Sigmoid colon (tissue), 7 donors: ENCODE results near the gene STYXL2. TPM values are rescaled to one million over a fixed set of nuclear protein-coding genes. Genes with fewer than 3 reads are reported as not detected.

Experiments used
- DNase-seq: peaks from one replicate; pipeline ENCODE4 v3.0.0-alpha.2; 2019
- H3K27ac ChIP-seq, 4 donors: fragments of 200-600 bp; sonication (generic); one replicate each; pipeline ENCODE4 v1.5.1; 2016 to 2019; ENCODE audit warnings: mild to moderate bottlenecking in 1 of 4
- H3K27me3 ChIP-seq, 3 donors: fragments of 200-600 bp; sonication (generic); one replicate each; pipeline ENCODE4 v1.5.1; 2019; ENCODE audit warnings: mild to moderate bottlenecking in 1 of 3
- H3K36me3 ChIP-seq, 4 donors: fragments of 200-600 bp; sonication (generic); one replicate each; pipeline ENCODE4 v1.5.1; 2016 to 2019
- H3K4me1 ChIP-seq, 4 donors: fragments of 200-600 bp; sonication (generic); one replicate each; pipeline ENCODE4 v1.5.1; 2017 to 2019
- H3K4me3 ChIP-seq, 4 donors: fragments of 200-600 bp; sonication (generic); one replicate each; pipeline ENCODE4 v1.5.1; 2017 to 2019; ENCODE audit warnings: mild to moderate bottlenecking in 2 of 4, moderate library complexity in 1 of 4
- H3K9me3 ChIP-seq, 4 donors: fragments of 200-600 bp in 3 of 4; sonication (generic) in 3 of 4; one replicate each; pipeline versions ENCODE4 v1.5.1 to v1.6.1; 2013 to 2019
- EP300 ChIP-seq, 4 donors: sonication (generic); formaldehyde crosslinking; IDR thresholded peaks; one replicate each; pipeline ENCODE4 v1.6.1; 2017; ENCODE audit warnings: antibody characterized with exemption in 4 of 4
- POLR2A ChIP-seq, 2 donors: fragments of 450-650 bp; IDR thresholded peaks; one replicate each; pipeline ENCODE4 v1.6.1; 2016; ENCODE audit warnings: antibody characterized with exemption in 2 of 2, mild to moderate bottlenecking in 2 of 2, moderate library complexity in 2 of 2
- POLR2AphosphoS5 ChIP-seq, 4 donors: sonication (generic); formaldehyde crosslinking; IDR thresholded peaks; one replicate each; pipeline ENCODE4 v1.6.1; 2017; ENCODE audit warnings: antibody characterized with exemption in 4 of 4
- WGBS, 2 donors: extraction: QIAGEN DNeasy Blood & Tissue Kit; methylation state at CpG; one replicate each; pipeline ENCODE4 v1.1.7; 2013; 5-methylcytosine and 5-hydroxymethylcytosine counted together
- intact Hi-C: fragments of 100-400 bp; cut with DNase I; formaldehyde crosslinking; loops from one replicate; pipeline ENCODE4 v1.15.1; 2023
- polyA plus RNA-seq, 3 donors: library from polyadenylated mRNA; stranded (reverse); fragments of 200-250 nt; gene quantifications; one replicate each; pipeline ENCODE4 v1.2.3, GENCODE V29; 2013
- total RNA-seq, 4 donors: library from RNA; depleted of rRNA; stranded (reverse); fragments of >200 nt; gene quantifications; one replicate each; pipeline ENCODE4 v1.1.0, GENCODE V29; 2016
- TF ChIP-seq, protein P1 (sequence below), 4 experiments: fragments of 450-650 bp in 3 of 4; fragments of 200-600 bp in 1 of 4; IDR thresholded peaks; one replicate each; pipeline ENCODE4 v1.5.1; 2016 to 2019; ENCODE audit warnings: antibody characterized with exemption in 4 of 4, mild to moderate bottlenecking in 3 of 4, moderate library complexity in 2 of 4
- donor health status: healthy with polysubstance abuse.
- donor health status: Bipolar disorder and iron deficiency.
- donor health status: healthy.

The STYXL2 gene
- total and polyA plus RNA-seq, 7 donors, result 0.01 to 0.23 (median 0.16) TPM; not detected in 4

DNA sequence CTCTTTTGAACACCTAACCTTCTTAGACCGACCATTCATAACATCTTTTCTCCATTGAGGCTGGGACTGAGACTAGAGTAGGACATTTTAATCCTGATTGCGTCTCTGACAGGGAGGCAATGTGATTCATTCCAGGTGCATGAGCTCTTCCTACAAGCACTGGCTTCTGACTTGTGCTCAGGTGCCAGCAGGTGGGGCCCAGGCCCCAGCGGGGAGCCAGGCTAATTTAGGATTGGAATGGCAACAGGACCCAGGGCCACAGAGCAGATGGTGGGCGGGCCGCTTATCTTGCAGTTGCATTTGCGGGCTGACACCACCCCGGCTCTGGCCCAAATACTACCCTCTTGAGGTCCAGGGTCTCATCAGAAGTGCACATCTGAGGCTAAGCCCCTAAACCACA, 7.8 kb upstream of the STYXL2 start:
- peaks cover 0 to 3% (median 0%) of the 10 kb centered on the region in 3 donors for H3K27me3 ChIP-seq
- no peaks in the 10 kb centered on the region for H3K36me3 ChIP-seq
- no peak overlapping the region for H3K4me3 ChIP-seq
- DNase-seq, result no peak
- no peaks in the 10 kb centered on the region for H3K9me3 ChIP-seq
- H3K27ac ChIP-seq, result peak overlapping the region in 1 of 4 donors; percentile 22
- H3K4me1 ChIP-seq, result no peaks in the 10 kb centered on the region
- intact Hi-C loops, result no loop called here
- TF ChIP-seq POLR2AphosphoS5 (IDR thresholded peaks at IDR 0.05) (no peak), POLR2A (IDR thresholded peaks at IDR 0.05) (no peak), EP300 (IDR thresholded peaks at IDR 0.05) (no peak)
- TF ChIP-seq, protein P1, sequence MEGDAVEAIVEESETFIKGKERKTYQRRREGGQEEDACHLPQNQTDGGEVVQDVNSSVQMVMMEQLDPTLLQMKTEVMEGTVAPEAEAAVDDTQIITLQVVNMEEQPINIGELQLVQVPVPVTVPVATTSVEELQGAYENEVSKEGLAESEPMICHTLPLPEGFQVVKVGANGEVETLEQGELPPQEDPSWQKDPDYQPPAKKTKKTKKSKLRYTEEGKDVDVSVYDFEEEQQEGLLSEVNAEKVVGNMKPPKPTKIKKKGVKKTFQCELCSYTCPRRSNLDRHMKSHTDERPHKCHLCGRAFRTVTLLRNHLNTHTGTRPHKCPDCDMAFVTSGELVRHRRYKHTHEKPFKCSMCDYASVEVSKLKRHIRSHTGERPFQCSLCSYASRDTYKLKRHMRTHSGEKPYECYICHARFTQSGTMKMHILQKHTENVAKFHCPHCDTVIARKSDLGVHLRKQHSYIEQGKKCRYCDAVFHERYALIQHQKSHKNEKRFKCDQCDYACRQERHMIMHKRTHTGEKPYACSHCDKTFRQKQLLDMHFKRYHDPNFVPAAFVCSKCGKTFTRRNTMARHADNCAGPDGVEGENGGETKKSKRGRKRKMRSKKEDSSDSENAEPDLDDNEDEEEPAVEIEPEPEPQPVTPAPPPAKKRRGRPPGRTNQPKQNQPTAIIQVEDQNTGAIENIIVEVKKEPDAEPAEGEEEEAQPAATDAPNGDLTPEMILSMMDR (IDR thresholded peaks at IDR 0.05), result no peak
- 24 to 73% methylated on average over 7 of the region's 7 CpGs for WGBS, 2 donors

DNA sequence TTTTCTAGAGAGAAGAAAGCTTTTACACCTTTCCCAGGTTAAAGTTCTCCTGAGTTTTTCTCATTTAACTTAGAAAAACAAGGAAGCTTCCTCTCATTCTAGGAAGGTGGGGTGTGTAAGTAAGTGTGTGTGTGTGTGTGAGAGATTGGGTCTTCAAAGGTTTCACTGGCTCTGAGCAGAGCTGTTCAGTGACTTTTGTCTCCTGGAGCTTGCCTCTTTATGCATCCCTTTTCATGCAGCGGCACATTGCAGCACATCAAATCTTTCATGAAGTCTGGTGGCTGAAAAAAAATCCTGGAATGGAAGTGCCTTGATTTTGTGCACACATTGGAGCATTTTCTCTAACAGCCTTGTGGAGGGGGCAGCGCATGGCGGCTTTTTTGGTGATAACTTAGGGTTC, 7.1 kb upstream of the STYXL2 start:
- Histone ChIP-seq H3K4me3 (no peak overlapping the region), H3K27me3 (no peaks in the 10 kb centered on the region), H3K36me3 (no peaks in the 10 kb centered on the region), H3K9me3 (no peaks in the 10 kb centered on the region), H3K27ac (no peak overlapping the region), H3K4me1 (no peaks in the 10 kb centered on the region)
- no peak for DNase-seq
- TF ChIP-seq, protein P1 (IDR thresholded peaks at IDR 0.05), result no peak
- TF ChIP-seq POLR2AphosphoS5 (IDR thresholded peaks at IDR 0.05), result no peak
- no peak for TF ChIP-seq EP300 (IDR thresholded peaks at IDR 0.05)
- no peak for TF ChIP-seq POLR2A (IDR thresholded peaks at IDR 0.05)
- intact Hi-C loops, result no loop called here
- WGBS, 2 donors, result 61 to 75% methylated on average over 3 of the region's 3 CpGs

DNA sequence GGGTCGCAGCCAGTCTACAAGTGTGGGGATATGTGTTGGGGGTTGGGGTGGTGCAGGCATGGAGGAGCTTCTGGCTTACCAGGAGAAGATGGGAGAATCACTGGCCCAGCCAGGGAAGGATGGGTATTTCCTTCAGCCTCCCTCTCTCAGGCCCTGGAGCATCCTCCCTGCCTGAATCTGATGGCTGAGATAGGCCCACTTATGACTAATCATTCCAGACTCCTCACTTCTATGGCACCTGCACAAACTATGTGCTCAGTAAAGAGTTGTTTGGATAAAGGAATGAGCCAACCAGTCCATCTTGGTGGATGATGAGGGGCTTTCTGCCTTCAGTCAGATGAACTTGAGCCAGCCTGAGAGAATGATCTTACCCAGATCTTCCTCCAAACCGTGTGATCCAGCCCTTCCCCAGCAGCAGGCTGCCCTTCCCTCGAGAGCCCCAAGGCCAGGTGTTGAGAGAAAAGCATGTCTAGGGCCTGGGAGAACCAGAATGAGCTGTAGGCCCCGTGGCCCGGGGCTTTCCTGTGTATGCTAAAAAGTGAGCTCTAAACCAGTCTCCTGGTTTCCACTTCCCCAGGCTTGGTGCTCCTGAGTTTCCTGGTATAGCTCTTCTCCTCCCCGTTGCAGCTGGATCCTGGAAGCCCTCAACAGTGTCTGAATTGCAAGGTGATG, 5.0 kb upstream of the STYXL2 start:
- no peak overlapping the region for H3K27ac ChIP-seq
- no peak for DNase-seq
- no peaks in the 10 kb centered on the region for H3K9me3 ChIP-seq
- TF ChIP-seq POLR2A (IDR thresholded peaks at IDR 0.05) (no peak), POLR2AphosphoS5 (IDR thresholded peaks at IDR 0.05) (no peak), EP300 (IDR thresholded peaks at IDR 0.05) (no peak)
- TF ChIP-seq, protein P1 (IDR thresholded peaks at IDR 0.05), result no peak
- H3K4me3 ChIP-seq, result no peak overlapping the region
- intact Hi-C loops, result no loop called here
- H3K27me3 ChIP-seq, result no peaks in the 10 kb centered on the region
- no peaks in the 10 kb centered on the region for H3K36me3 ChIP-seq
- 28 to 58% methylated on average over 6 of the region's 6 CpGs for WGBS, 2 donors
- H3K4me1 ChIP-seq, result no peaks in the 10 kb centered on the region

DNA sequence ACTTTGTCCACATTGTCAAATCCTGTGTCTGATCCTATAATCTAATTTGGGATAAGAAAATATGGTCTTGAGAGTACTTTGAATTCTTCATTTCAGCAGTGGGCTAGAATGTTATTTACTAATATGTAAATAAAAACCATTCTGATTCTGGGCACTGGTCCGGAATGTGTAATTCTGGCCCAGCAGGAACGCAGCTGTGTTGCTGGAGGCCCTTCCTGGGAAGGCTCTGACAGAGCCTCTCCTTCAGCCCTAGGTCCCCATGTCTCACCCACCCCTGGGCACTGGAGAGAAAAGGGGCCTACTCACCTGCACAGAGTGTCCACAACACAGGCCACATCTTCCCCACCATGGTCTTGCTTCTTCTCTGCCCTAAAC, 3.9 kb upstream of the STYXL2 start:
- Histone ChIP-seq H3K27ac (no peak overlapping the region), H3K4me3 (no peak overlapping the region), H3K9me3 (no peaks in the 10 kb centered on the region), H3K4me1 (no peaks in the 10 kb centered on the region), H3K36me3 (no peaks in the 10 kb centered on the region), H3K27me3 (no peaks in the 10 kb centered on the region)
- intact Hi-C loops, result no loop called here
- TF ChIP-seq, protein P1 (IDR thresholded peaks at IDR 0.05), result no peak
- TF ChIP-seq EP300 (IDR thresholded peaks at IDR 0.05) (no peak), POLR2AphosphoS5 (IDR thresholded peaks at IDR 0.05) (no peak), POLR2A (IDR thresholded peaks at IDR 0.05) (no peak)
- WGBS, 2 donors, result 6 to 72% methylated on average over 2 of the region's 2 CpGs
- no peak for DNase-seq
